HepG2 (cell line): ENCODE measurements around the gene SLC34A3. TPM values are rescaled to one million over a fixed set of nuclear protein-coding genes. Genes with fewer than 3 reads are reported as not detected.

Experiments used
- ATAC-seq: fragments of 200-7000 bp; cut with Tn5 transposase; 3 replicates; pipeline ENCODE4 v1.9.1; 2020; ENCODE audit warnings: mild to moderate bottlenecking, moderate library complexity
- BruUV-seq: library from RNA; stranded (reverse); fragments of 400-500 nt; replicated peaks from 2 replicates; lab custom pipeline; 2021; lab: Mats Ljungman, UMichigan
- CTCF ChIA-PET: fragments of 300-600 bp; formaldehyde crosslinking; extraction: SDS; loops from one replicate; lab custom pipeline; 2021; ENCODE audit warnings: low total read pairs, inconsistent platforms, low intra/inter-chr PET ratio; lab: Yijun Ruan, JAX
- POLR2A ChIA-PET: fragments of 350-600 bp; sonication (Branson Sonifier 250); formaldehyde crosslinking; loops from one replicate; lab custom pipeline; 2020; ENCODE audit warnings: antibody characterized with exemption, inconsistent platforms; lab: Yijun Ruan, JAX
- DNase-seq: peaks from one replicate; pipeline ENCODE4 v3.0.0-alpha.2; 2015; ENCODE audit warnings: low spot score
- FAIRE-seq: peaks from 3 replicates; lab custom pipeline; 2011; peaks lifted over from hg19 to GRCh38; lab: Jason Lieb, UNC
- H2AFZ ChIP-seq: one replicate; pipeline ENCODE4 v1.6.1; 2011; ENCODE audit warnings: low read length, inconsistent platforms
- H3K27ac ChIP-seq: fragments of 300-600 bp; 3 replicates; pipeline ENCODE4 v1.8.0; 2011; ENCODE audit warnings: mixed run types, mild to moderate bottlenecking, mixed read lengths, low read length, inconsistent platforms; ENCODE audit not compliant: insufficient read depth; ENCODE audit errors: extremely low read length
- H3K27me3 ChIP-seq, 2 experiments: fragments of 200-600 bp in 1 of 2; 2 replicates in 1 of 2; 3 replicates in 1 of 2; pipeline versions ENCODE4 v1.6.0 to v1.8.0; 2011; ENCODE audit warnings: low read length in 2 of 2, mild to moderate bottlenecking in 2 of 2, moderate library complexity in 2 of 2, inconsistent platforms in 1 of 2; ENCODE audit not compliant: insufficient read depth in 2 of 2, control insufficient read depth in 1 of 2
- H3K36me3 ChIP-seq, 2 experiments: fragments of 200-600 bp in 1 of 2; replicated peaks in 1 of 2; 2 replicates in 1 of 2; 3 replicates in 1 of 2; pipeline versions ENCODE4 v1.5.1 to v1.8.0; 2011; ENCODE audit warnings: low read length in 2 of 2, inconsistent platforms in 1 of 2; ENCODE audit not compliant: insufficient read depth in 2 of 2, control insufficient read depth in 1 of 2
- H3K4me1 ChIP-seq: 2 replicates; pipeline ENCODE4 v1.5.1; 2012; ENCODE audit warnings: low read length, inconsistent platforms; ENCODE audit not compliant: insufficient read depth
- H3K4me2 ChIP-seq: 2 replicates; pipeline ENCODE4 v1.6.0; 2011; ENCODE audit warnings: low read depth, low read length, inconsistent platforms
- H3K4me3 ChIP-seq, 3 experiments: fragments of 200-600 bp in 1 of 3; sonication (generic), shearing (Covaris generic) in 1 of 3; replicated peaks in 1 of 3; 2 replicates each; pipeline ENCODE4 v1.5.1; 2011 to 2016; ENCODE audit warnings: low read length in 3 of 3, inconsistent platforms in 2 of 3, low read depth in 2 of 3, mild to moderate bottlenecking in 2 of 3, control low read depth in 1 of 3, mixed read lengths in 1 of 3; ENCODE audit not compliant: insufficient read depth in 1 of 3
- H3K79me2 ChIP-seq: one replicate; pipeline ENCODE4 v1.6.1; 2011; ENCODE audit warnings: low read length, inconsistent platforms; ENCODE audit not compliant: insufficient read depth
- H3K9ac ChIP-seq: 2 replicates; pipeline ENCODE4 v1.6.0; 2011; ENCODE audit warnings: mild to moderate bottlenecking, low read depth, low read length, inconsistent platforms; ENCODE audit not compliant: insufficient read depth
- H3K9me3 ChIP-seq: 2 replicates; pipeline ENCODE4 v1.5.1; 2012; ENCODE audit warnings: mild to moderate bottlenecking, low read length
- H4K20me1 ChIP-seq: 2 replicates; pipeline ENCODE4 v1.6.0; 2011; ENCODE audit warnings: inconsistent platforms, mild to moderate bottlenecking, low read length, moderate library complexity; ENCODE audit not compliant: insufficient read depth
- ARID2 ChIP-seq: sonication (generic); formaldehyde crosslinking; IDR thresholded peaks from 2 replicates; pipeline ENCODE4 v1.8.1; 2022; ENCODE audit warnings: mild to moderate bottlenecking, missing genetic modification reagents, borderline replicate concordance
- EHMT2 ChIP-seq: fragments of 200-600 bp; sonication (generic); IDR thresholded peaks from 2 replicates; pipeline ENCODE4 v1.7.0; 2017; ENCODE audit warnings: antibody characterized with exemption, low read depth, low read length, borderline replicate concordance
- HOXA5 ChIP-seq: sonication (generic); formaldehyde crosslinking; IDR thresholded peaks from 2 replicates; pipeline ENCODE4 v1.4.0; 2020; ENCODE audit warnings: missing genetic modification reagents
- KLF6 ChIP-seq: IDR thresholded peaks from 2 replicates; pipeline ENCODE4 v1.8.0; 2016; ENCODE audit warnings: missing biosample characterization, missing genetic modification reagents
- KMT2A ChIP-seq: sonication (generic); formaldehyde crosslinking; IDR thresholded peaks from 2 replicates; pipeline ENCODE4 v1.4.0; 2020; ENCODE audit warnings: missing genetic modification reagents
- MAFG ChIP-seq: sonication (generic); formaldehyde crosslinking; IDR thresholded peaks from 2 replicates; pipeline ENCODE4 v1.5.1; 2020; ENCODE audit warnings: mild to moderate bottlenecking, missing genetic modification reagents
- NR2F1 ChIP-seq, 2 experiments: fragments of 450-650 bp in 1 of 2; formaldehyde crosslinking in 1 of 2; IDR thresholded peaks; 2 replicates each; pipeline versions ENCODE4 v1.5.0 to v1.6.1; 2016 to 2020; ENCODE audit warnings: mild to moderate bottlenecking in 1 of 2, missing compliant biosample characterization in 1 of 2, missing genetic modification reagents in 1 of 2, moderate library complexity in 1 of 2
- POGZ ChIP-seq: sonication (generic); formaldehyde crosslinking; IDR thresholded peaks from 2 replicates; pipeline ENCODE4 v1.4.0; 2020; ENCODE audit warnings: mild to moderate bottlenecking, missing genetic modification reagents
- SP140L ChIP-seq: sonication (generic); formaldehyde crosslinking; IDR thresholded peaks from 2 replicates; pipeline ENCODE4 v1.4.0; 2020; ENCODE audit warnings: missing genetic modification reagents, borderline replicate concordance
- TCF7 ChIP-seq: sonication (generic); IDR thresholded peaks from 2 replicates; pipeline ENCODE4 v1.6.1; 2016; ENCODE audit warnings: antibody characterized with exemption, low read depth
- ZNF557 ChIP-seq: sonication (generic); formaldehyde crosslinking; IDR thresholded peaks from 2 replicates; pipeline ENCODE4 v1.4.0; 2020; ENCODE audit warnings: missing genetic modification reagents
- ZNF780A ChIP-seq: sonication (generic); formaldehyde crosslinking; IDR thresholded peaks from 2 replicates; pipeline ENCODE4 v1.8.0; 2022; ENCODE audit warnings: mild to moderate bottlenecking, missing genetic modification reagents, moderate library complexity
- WGBS: methylation state at CpG from one replicate; pipeline ENCODE4 v1.1.6; 2017; ENCODE audit warnings: low lambda C conversion rate; 5-methylcytosine and 5-hydroxymethylcytosine counted together
- in situ Hi-C: cut with HindIII; loops from 2 replicates; pipeline ENCODE4 v1.10.0; 2017; ENCODE audit warnings: low pct_unique_long_range_greater_than_20kb; ENCODE audit not compliant: extremely low pct_ligation_motif_present
- intact Hi-C: fragments of 100-400 bp; cut with micrococcal nuclease; formaldehyde crosslinking; loops from one replicate; pipeline ENCODE4 v1.10.0; 2022; ENCODE audit not compliant: unreplicated experiment
- polyA plus RNA-seq, 8 experiments: library from polyadenylated mRNA; depleted of rRNA in 3 of 8; stranded (reverse) in 7 of 8; unstranded in 1 of 8; fragments of >200 nt; fragmentation: Illumina TruSeq in 4 of 8; extraction: Trizol in 4 of 8; gene quantifications; 2 replicates each; pipeline versions ENCODE4 v1.2.1 to v1.2.3, GENCODE V29; 2011 to 2016; ENCODE audit warnings: low read depth in 4 of 8, missing spikeins in 1 of 8, mixed read lengths in 1 of 8; ENCODE audit not compliant: insufficient read depth in 1 of 8
- total RNA-seq, 5 experiments: library from RNA; depleted of rRNA; stranded (reverse); fragments of >200 nt; fragmentation: Illumina TruSeq; extraction: Trizol; gene quantifications; 2 replicates each; pipeline ENCODE4 v1.2.3, GENCODE V29; 2016; ENCODE audit warnings: low read depth in 1 of 5

The SLC34A3 gene
- total and polyA plus RNA-seq, 2 of the 13 experiments (the other 11 are each of a cell fraction or from before 2014, with no cell fraction given) = 0.07 to 1.0 TPM

- peaks cover 19% of the 10 kb centered on the region for H3K79me2 ChIP-seq
- no peak overlapping the region for H3K27ac ChIP-seq
- 96% methylated on average over 26 of the region's 27 CpGs for WGBS
- no peaks in the 10 kb centered on the region for H4K20me1 ChIP-seq
- BruUV-seq = no TSS peak
- H3K4me1 ChIP-seq = peaks cover 15% of the 10 kb centered on the region
- ATAC-seq = no peak
- in situ Hi-C loops (no loop called here), intact Hi-C loops (no loop called here)
- no peak overlapping the region for H2AFZ ChIP-seq
- TF ChIP-seq KLF6 (CRISPR knock-in tag) (no peak), SP140L (CRISPR knock-in tag) (no peak), ARID2 (no peak), ZNF780A (CRISPR knock-in tag) (no peak), KMT2A (CRISPR knock-in tag) (no peak), POGZ (CRISPR knock-in tag) (no peak), HOXA5 (CRISPR knock-in tag) (no peak), ZNF557 (CRISPR knock-in tag) (no peak), TCF7 (no peak), EHMT2 (no peak), NR2F1 (CRISPR knock-in tag; IDR thresholded peaks at IDR 0.05) (no peak), MAFG (CRISPR knock-in tag) (no peak)
- POLR2A ChIA-PET = no interaction called here
- CTCF ChIA-PET = no interaction called here
- no peaks in the 10 kb centered on the region for H3K27me3 ChIP-seq
- peaks cover 25 to 35% of the 10 kb centered on the region in 2 experiments; a peak in 4 of 5 replicates for H3K36me3 ChIP-seq
- no peak overlapping the region for H3K9ac ChIP-seq
- no peak overlapping the region for H3K4me3 ChIP-seq
- FAIRE-seq = no peak
- no peak overlapping the region for H3K4me2 ChIP-seq
- DNase-seq = no peak
- H3K9me3 ChIP-seq = no peaks in the 10 kb centered on the region
Measured at GRCh38 chr9:137183980-137184595, 46.6 kb upstream of the SLC34A3 start.
